Measurements from ENCODE around the gene ORM2.
A peak's percentile ranks its signal among the peaks of the same experiment; 100 is the strongest.

Gene ORM2

DNA sequence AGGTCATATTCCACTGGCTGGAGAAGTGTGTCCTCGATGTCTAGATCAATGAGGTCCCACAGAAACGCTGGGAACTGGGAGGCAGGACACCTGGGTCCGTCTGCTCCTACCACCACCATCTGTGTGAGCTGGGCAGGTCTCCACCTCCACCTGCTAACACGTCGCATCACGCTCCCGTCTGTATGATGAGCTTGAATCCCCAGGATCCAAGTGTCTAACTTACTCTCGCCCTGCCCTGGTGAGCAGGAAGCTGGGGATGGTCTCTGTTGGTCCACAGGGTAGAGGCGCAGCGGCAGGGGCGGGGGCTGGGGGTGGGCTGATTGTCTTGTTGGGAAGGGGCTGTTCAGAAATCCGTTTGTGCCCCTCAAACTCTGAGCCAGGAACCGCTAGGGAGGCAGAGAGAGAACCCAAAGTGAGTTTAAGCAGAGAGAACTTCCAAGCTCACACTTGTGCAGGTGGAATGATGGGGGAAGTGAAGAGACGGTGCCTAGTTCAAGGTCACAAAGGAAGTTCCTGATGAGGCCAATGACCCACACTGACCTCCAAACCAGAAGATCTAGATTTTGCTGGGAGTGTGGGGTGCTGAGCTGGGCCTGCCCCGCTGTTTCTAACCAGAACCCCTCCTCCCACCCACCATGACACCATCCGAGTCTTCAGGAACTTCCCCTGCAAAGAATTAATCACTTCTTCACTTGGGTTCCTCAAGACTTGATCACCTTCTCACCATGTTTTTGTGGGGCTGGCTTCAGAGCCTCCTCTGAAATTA lies 21.1 kb downstream of the ORM2 start:
- no peak for DNase-seq

DNA sequence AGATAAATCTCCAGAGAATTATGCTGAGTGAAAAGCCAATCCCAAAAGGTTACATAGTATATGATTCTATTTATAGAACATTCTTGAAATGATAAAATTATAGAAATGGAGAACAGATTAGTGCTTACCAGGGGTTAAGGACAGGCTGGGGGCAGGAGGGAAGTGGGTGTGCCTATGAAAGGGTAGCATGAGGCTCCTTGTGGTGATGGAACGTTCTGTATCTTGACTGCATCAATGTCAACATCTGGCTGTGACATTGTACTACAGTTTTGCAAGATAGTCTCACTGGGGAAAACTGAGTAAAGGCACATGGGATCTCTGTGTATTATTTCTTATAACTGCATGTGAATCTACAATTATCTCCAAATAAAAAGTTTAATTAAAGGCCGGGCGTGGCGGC lies 22.3 kb downstream of the ORM2 start:
- no peak for DNase-seq

GRCh38 chr9:114355821-114356220 lies 26.2 kb downstream of the ORM2 start:
- no peak for DNase-seq

DNA sequence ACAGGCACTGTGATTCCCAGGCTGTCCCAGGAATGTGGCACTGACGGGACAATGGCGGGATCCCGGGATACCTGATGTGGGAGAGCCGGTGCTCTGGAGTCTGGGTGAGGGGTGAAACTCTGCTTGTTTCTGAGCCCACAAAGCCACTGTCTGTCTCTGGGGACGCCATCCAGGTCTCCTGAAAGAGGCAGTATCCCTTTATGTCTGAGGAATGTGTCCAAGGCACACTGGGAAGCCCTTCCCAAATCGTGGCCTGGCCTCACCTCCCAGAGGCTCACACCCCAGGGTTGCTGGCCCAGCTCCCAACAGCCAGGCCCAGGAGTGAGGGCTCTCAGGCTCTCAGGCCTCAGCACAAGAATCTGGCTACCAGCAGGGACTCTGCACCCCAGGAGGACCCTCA lies 27.1 kb downstream of the ORM2 start:
- DNase-seq: no peak

GRCh38 chr9:114357360-114357759 lies 27.7 kb downstream of the ORM2 start:
- DNase-seq: no peak

DNA sequence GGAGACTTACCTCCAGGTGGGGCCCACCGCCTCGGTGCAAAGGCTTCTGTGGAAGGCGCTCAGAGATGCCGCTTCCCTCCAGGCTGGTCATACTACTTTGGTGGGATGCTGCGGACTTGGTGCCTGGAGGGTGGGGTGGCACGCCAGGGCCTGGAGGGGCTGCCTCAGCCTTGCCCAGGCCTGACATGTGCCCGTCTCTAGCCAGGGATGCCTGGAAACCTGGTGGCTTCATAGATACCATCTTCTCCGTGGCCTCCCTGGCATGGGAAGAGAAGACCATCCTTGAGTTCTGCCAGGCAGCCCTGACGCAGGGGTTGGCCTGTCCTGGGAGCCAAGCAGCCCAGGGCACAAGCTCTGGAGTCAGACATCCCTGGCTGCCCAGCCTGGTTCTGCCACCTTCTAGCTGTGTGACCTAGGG lies 28.3 kb downstream of the ORM2 start:
- no peak for DNase-seq

GRCh38 chr9:114359801-114360200 lies 30.1 kb downstream of the ORM2 start:
- DNase-seq: no peak

DNA sequence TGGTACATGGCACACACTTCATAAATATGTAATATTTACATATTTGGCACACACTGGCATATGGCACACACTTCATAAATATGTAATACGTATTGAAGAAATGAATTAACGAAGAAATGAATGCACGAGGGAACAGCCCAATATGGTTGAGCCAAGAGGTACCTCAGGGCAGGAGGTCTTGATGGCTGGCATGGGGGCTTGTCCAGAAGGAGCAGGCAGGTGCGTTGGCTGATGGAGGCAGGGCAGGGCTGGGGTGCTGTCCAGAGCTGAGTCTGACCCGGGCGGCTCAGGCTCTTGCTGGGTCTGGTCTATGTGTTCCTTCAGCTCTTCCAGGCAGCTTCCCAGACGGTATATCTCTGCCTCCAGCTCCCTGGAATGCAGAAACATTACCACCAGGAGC lies 31.9 kb downstream of the ORM2 start:
- DNase-seq: no peak

DNA sequence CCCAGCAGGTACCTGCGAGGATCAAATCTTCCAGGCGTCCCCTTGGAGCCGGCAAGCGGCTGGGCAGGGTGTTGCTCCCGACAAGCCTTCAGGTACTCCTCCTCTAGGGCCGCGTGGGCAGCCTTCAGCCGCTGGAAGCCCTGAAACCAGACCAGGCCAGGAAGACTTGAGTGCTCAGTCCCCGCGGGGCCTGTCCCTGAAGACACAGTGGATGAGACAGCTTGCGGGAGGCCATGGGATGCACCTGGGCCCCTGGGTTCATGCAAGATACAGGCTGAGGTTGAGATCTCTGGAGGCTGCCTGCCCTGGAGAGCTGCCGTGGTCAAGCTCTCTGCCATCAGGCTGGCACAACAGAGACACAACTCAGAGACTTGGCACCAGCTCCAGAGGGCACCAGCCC lies 32.7 kb downstream of the ORM2 start:
- no peak for DNase-seq

GRCh38 chr9:114363424-114363823 lies 33.8 kb downstream of the ORM2 start:
- peak; percentile 44 for DNase-seq

DNA sequence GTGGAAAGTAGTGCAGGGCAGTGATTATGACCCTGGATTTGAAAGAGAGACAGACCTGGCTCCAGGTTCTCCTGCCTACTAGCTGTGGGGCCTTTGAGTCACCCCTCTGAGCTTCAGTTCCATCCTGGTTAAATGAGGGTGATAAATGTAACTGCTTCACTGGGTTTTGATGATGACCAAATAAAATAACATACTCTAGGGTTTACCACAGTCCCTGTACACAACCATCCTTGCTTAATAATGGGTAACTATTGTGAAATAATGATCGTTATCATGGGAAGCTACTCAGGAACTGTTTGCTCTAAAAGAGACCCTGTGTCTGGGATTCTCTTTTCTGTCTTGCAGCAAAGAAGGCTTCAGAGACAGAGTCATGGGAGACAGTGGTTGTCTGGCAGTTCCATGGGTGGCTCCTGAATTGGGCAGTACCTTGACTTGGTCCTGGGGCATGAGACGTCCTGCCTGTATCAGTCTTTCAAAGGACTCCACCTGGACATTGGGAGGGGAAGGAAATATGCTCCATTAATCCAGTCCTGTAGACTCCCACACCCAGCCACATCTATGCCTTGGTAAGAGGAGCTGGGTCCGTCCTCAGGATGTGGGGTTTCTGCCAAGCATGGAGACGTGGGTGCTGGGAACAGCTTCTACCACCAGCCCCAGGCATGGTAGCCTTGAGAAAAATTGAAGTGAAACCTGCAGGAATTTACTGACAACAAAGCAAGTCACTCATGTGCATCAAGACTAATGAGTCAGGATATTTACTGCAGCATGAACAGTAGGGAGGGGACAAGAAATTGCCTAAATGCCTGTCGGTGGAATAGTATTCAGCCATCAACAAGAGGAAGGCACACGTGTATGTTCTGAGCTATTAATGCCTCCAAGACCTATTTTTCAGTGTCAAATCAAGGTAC lies 34.7 kb downstream of the ORM2 start:
- DNase-seq: peak; percentile 57

DNA sequence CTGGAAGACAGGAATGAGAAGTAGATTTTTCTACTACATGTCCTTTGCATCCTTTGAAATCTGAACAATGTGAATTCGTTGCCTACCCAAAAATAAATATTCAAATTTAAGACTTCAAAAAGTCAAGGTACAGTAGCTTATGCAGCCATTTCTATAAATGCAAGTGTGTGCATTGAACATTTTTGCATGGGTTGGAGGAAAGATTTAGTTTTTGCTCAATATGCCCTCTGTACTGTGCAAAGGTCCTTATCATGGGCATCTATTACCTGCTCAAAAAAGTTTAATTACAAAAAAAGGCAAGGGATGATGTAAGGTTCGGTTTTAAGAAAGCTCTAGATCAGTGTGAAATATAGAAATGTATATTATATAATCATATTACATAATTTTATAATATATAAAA lies 35.5 kb downstream of the ORM2 start:
- DNase-seq: no peak

DNA sequence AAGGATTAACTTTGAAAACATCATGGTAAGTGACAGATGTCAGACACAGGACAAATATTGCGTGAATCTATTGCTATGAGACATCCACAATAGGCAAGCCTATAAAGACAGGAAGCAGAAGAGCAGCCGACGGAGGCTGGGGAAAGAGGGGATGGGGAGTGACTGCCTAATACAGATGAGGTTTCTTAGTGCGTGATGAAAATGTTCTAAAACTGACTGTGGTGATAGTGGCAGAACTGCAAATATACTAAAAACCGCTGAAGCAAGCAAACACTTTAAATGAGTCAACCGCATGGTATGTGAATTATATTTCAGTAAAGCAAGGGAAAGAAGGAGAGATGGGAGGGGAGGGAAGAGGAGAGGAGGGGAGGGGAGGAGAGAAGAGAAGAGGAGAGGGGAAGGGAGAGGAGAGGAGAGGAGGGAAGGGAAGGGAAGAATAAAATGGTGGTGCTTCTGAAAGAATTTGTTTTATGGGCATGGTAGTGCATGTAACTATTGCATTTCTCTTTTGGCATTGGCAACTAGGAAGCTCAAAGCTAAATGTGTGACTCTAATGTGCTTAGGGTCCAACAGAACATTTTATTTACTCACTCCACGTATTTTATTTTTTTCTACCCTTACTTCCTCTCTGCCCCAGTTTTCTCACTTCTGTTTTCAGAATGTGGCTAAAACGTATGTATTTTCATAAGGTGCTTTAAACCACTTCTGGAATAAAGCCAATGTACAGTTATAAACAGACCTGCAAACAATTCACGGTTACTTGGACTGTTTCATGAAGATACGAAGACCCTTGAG lies 36.9 kb downstream of the ORM2 start:
- peak; percentile 76 for DNase-seq

GRCh38 chr9:114367366-114367765 lies 37.7 kb downstream of the ORM2 start:
- no peak for DNase-seq

GRCh38 chr9:114367772-114368569 lies 38.3 kb downstream of the ORM2 start:
- no peak for DNase-seq

GRCh38 chr9:114369216-114370130 lies 39.8 kb downstream of the ORM2 start:
- DNase-seq: no peak

- DNase-seq: no peak
Measured at GRCh38 chr9:114370251-114370967, 40.7 kb downstream of the ORM2 start.

DNA sequence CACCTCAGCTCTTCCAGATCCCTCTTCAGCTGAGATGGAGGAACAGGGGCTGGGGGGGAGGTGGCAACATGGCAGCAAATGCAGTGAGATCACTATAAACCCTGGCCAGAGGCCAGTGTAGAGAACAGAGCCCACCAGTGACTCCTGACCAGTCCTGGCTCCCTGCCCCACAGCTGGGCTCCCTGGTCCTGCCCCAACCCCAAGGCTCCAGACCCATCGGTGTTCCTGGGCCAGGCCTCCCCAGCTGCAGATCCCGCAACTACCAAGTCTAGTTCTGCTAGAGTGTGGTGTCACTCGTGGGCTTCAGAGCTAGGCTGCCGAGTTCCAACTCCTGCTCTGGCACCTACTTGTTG lies 41.3 kb downstream of the ORM2 start:
- no peak for DNase-seq

GRCh38 chr9:114371343-114371944 lies 41.8 kb downstream of the ORM2 start:
- no peak for DNase-seq

Measured in activated CD4-positive, alpha-beta T cell treated with anti-CD3 and anti-CD28 coated beads, Interleukin-2, amount 50 U/mL, for 16 hours (primary cell).